ENCODE measurements around the gene ARHGAP1.

The ARHGAP1 gene
- total RNA-seq = 44.4 to 62.4 reads per million in 2 experiments

GRCh38 chr11:46700241-46701077, at the start of gene ARHGAP1, which contains the start of gene ZNF408:
TSS of gene ARHGAP1 (minus strand) at chr11:46700619. CDS start at chr11:46696107, 4,512 bp downstream.
TSS of gene ZNF408 (plus strand) at chr11:46701031. CDS start at chr11:46701048, 17 bp downstream.
- DNase-seq (ENCODE audit: low read depth) = peak; percentile 99

- no peak for DNase-seq (ENCODE audit: low read depth)
These were observed 46.7 kb upstream of the ARHGAP1 start for GRCh38 chr11:46747150-46747549.

DNA sequence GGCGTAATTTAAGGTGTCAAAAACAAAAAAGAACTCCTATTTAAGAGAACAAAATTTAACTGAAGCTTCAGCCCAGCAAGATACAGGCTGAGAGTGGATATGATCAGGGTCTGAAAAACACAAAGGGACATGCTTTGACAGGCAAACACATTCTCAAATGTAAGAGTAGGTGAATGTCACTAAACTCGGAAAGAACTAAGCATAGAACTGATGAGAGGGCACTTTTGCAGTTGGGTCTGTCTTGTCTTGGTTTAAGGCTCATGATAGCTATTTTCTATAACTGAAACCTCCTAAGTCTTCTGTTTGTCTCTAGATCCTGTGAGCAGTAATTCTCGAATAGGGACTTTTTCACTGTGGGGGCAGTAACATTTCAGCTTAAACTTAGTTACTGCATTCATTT, 45.6 kb upstream of the ARHGAP1 start:
- no peak for DNase-seq (ENCODE audit: low read depth)

- no peak for DNase-seq (ENCODE audit: low read depth)
These were observed 44.9 kb upstream of the ARHGAP1 start for GRCh38 chr11:46745328-46745727.

DNA sequence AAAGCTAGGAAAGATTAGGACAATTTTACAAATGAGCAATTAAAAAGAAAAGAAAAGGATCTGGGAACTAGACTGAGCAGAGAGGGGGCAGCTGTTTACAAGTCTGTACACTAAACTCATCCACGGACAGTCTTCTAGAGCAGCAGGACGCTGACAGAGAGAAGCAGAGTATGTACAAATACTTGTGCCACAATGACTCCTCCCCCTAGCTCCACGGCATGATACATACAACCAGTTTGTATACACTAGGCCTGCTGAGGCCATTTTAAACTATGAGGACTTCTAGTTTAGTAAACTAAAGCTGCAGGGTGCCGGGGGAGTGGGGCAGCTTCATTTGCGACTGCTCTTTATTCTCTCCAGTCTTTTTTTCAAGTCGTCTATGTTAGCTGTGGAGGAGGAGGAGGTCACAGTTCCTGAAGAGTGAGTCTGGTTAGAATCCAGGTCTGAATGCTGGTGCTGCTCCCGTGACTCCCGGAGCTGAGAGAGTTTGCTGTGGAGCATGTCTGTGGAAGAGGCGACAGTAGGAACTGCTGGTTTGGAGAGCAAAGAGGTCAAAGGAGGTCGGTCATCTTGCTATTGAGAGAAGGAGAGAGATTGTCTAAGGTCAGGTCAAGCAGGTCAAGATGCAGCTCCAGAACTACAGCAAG, 43.4 kb upstream of the ARHGAP1 start:
- DNase-seq (ENCODE audit: low read depth) = no peak

DNA sequence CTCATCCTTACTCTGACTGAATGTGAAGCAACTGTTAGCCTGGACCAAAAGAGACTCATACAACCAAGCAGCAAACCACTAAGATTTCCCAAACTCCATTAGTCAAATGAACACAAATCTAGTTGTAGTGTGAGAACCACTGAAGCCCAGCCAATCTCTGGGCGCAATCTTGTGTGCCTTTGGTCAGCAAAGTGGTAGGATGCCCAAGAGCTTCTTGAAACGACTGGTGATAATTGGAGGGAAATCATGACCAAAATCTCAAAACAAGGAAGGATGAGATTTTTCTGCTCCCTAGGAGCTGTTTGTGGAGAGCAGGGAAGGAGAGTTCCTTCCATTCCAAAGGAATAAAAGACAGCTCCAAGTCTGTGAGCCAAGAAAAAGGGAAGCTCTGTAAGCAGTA, 42.6 kb upstream of the ARHGAP1 start:
- no peak for DNase-seq (ENCODE audit: low read depth)

DNA sequence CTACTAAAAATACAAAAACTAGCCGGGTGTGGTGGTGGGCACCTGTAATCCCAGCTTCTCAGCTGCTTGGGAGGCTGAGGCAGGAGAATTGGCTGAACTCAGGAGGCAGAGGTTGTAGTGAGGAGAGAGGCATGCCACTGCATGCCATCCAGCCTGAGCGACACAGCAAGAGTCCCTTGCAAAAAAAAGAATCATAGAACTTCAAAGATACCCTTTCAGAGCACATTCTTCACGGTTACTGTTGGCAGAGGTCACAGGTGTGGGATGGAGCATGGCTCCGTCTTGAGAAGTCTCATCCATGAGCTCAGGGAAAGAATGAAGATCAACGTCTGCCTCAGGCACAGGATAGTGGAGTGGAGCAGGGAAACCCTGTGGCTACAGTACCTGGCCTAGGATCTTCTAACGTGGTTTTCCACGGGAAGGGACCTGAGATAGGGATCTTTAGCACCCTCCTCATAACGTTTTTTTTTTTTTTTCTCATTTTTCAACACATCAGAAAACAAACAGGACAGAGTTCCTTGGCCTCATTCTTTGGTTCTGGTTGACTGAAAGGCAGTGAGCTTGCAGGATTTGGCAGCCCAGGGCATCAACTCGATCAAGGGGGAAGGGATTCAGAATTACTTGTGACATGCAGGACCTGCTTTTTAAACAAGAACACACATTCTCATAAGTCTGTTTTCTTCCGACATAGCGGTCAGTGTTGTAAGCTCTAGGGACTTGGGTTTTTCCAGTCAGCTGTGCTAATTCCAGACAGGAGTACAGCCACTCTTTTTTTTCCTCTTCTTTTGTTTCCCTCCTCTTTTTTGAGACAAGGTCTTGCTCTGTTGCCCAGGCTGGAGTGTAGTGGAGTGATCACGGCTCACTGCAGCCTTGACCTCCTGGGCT, 41.4 kb upstream of the ARHGAP1 start:
- DNase-seq (ENCODE audit: low read depth) = no peak

DNA sequence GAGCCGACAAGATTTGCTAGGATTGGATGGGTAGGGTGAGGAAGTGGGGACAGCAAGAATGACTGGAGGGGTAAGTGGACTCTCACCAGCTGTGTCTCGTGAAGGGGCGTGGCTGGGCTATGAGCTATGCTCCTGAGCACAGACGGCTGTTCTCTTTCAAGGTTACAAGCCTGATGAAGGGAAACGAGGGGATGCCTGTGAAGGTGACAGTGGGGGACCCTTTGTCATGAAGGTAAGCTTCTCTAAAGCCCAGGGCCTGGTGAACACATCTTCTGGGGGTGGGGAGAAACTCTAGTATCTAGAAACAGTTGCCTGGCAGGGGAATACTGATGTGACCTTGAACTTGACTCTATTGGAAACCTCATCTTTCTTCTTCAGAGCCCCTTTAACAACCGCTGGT, 38.5 kb upstream of the ARHGAP1 start:
- no peak for DNase-seq (ENCODE audit: low read depth)

- no peak for DNase-seq (ENCODE audit: low read depth)
These were observed 37.3 kb upstream of the ARHGAP1 start for GRCh38 chr11:46737699-46738098.

- no peak for DNase-seq (ENCODE audit: low read depth)
These were observed 36.2 kb upstream of the ARHGAP1 start for GRCh38 chr11:46736615-46737014.

GRCh38 chr11:46736146-46736545, 35.7 kb upstream of the ARHGAP1 start:
- DNase-seq (ENCODE audit: low read depth) = no peak

- DNase-seq (ENCODE audit: low read depth) = no peak
These were observed 32.8 kb upstream of the ARHGAP1 start for GRCh38 chr11:46733234-46733633.

DNA sequence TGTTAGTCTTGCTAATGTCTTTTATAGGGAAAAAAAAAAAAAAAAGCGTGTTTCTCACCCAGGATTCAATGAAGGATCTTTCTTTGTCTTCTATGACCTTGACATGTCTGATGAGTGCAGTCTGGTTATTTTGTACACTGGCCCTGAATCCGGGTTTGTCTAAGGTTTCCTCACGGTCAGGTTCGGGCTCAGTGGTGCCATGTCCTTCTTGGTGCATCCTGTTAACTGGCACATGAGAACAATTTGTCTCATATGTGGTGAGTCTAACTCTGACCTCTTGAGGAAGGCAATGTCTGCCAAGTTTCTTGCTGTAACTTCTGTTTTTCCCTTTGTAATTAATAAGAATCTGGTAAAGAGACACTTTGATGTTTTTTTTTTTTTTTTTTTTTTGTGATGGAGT, 31.1 kb upstream of the ARHGAP1 start:
- DNase-seq (ENCODE audit: low read depth) = no peak

DNA sequence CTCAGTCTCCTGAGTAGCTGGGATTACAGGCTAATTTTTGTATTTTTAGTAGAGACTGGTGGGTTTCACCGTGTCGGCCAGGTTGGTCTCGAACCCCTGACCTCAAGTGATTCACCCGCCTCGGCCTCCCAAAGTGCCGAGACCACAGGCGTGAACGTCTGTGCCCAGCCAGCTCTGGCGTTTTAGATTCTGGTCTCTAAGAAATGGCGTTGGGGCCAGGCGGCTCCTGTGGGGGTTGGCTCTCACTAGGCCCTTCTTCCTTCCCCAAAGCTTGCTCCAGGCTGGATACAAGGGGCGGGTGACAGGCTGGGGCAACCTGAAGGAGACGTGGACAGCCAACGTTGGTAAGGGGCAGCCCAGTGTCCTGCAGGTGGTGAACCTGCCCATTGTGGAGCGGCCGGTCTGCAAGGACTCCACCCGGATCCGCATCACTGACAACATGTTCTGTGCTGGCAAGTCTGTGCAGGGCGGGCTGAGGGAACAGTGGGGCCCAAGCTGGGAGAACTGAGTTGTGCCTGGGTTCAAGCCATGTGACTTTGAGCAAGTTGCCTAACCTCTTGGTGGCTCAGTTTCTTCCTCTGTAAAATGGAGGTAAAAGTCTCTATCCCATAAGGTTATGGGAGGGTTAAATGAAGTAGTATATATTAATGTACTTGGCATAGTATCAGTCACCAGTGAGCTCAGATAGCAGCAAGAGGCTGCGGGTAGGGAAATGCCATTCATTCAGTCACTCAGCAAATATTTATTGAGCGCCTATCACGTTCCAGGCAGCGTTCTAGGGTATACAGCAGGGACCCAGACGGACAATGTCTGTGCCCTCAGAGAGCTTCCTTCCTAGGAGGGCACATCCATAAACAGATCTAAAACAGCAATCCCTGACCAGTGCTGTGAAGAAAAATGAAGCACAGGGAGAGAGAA, 28.9 kb upstream of the ARHGAP1 start:
- no peak for DNase-seq (ENCODE audit: low read depth)

DNA sequence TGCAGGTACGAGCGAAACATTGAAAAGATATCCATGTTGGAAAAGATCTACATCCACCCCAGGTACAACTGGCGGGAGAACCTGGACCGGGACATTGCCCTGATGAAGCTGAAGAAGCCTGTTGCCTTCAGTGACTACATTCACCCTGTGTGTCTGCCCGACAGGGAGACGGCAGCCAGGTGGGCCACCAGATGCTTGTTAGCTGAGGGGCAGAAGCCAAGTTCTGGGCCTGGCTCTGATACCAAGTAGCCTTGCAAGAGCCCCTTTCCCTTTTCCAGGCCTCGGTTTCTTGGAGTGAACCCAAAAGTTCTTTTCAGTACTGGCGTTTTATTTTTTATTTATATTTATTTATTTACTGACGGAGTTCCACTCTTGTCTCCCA, 28.2 kb upstream of the ARHGAP1 start:
- no peak for DNase-seq (ENCODE audit: low read depth)

DNA sequence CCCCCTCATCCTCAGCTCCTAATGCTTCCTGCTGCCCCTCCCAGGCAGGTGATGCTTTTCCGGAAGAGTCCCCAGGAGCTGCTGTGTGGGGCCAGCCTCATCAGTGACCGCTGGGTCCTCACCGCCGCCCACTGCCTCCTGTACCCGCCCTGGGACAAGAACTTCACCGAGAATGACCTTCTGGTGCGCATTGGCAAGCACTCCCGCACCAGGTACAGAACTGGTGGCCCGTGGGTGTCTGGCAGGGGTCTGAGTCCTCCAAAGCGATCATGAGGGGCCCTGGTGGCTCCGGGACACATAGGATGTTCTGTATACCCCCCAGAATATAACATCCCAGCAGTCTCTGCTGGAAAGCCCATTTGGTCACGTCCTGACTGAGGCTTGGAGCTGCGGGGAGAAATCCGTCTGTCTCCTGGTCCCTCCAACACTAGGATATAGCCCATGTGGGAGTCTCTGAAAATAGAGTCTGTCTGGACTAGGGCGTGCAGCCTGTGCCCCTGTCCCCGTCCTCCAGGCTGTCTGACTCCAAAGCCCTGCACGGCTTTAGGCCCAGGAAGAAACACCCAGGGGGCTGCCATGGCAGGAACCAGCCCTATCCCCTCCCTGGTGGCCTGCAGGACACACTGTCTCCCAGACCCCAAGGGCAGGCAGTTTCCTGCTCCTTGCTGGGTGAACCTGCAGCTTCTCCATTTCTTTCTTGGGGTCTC, 27.7 kb upstream of the ARHGAP1 start:
- DNase-seq (ENCODE audit: low read depth) = no peak

DNA sequence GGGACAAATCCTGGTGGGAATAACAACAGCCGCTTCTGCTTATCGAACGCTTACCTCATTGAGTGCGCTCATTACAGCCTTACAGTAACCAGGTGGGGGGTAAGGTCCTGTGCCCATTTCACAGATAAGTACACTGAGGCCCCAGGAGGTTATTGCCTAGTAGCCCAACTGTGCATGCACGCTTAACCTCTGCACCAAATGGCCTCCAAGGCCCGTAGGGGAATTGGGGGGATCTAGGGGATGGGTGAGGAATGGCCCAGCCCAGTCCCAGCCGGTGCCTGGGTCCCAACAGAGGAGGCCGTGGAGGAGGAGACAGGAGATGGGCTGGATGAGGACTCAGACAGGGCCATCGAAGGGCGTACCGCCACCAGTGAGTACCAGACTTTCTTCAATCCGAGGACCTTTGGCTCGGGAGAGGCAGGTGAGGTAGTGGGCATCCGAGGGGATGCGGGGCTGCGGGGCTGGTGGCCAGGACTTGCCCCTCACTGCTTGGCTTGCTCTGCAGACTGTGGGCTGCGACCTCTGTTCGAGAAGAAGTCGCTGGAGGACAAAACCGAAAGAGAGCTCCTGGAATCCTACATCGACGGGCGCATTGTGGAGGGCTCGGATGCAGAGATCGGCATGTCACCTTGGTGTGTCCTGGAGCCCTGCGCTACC, 25.9 kb upstream of the ARHGAP1 start:
- no peak for DNase-seq (ENCODE audit: low read depth)

DNA sequence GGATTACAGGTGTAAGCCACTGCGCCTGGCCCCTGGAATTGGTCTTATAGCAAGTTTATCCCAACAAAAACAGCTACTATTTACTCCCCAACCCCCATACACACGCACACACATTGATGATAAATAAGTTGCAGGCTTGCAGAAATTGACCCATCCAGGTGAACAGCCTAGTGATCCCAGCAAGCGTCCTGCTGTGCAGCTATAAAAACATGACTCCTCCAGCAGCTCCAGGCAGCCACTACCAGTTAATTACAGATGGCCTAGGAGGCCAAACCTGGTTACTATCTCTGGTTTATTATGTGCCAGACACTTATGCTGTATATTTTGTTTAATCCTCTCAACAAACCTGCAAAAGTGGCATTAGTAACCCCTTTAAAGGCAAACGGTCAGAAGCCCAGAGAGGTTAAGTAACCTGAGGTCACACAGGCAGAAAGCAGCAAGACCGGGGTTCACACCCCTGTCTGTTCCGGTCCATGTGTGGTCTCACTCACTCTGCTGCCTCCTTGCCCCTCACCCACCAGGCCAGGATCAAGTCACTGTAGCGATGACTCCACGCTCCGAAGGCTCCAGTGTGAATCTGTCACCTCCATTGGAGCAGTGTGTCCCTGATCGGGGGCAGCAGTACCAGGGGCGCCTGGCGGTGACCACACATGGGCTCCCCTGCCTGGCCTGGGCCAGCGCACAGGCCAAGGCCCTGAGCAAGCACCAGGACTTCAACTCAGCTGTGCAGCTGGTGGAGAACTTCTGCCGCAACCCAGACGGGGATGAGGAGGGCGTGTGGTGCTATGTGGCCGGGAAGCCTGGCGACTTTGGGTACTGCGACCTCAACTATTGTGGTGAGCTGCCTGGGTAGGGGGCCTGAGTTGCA, 25.2 kb upstream of the ARHGAP1 start:
- no peak for DNase-seq (ENCODE audit: low read depth)

DNA sequence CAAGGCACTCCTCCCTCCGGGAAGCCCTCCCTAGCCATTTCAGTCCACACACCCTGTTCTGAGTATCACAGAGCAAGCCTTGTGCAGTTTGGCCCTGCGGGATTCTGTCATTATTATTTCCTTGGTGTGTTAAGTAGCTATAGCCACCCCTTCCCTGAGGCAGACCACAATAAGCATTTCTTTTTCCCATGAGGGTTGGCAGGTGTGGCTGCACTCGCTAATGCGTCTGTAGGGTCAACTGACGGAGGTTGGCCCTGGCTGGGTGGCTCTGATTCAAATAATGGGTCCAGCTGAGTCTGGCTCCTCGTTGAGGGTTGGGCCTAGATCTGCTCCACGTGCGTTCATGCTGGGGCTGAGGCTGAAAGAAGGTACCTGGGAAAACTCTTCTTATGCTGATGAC, 23.7 kb upstream of the ARHGAP1 start:
- no peak for DNase-seq (ENCODE audit: low read depth)

Measured in T follicular helper cell (primary cell).